ENCODE measurements around the gene DRAXIN. TPM values are rescaled to one million over a fixed set of nuclear protein-coding genes. Genes with fewer than 3 reads are reported as not detected.

DRAXIN gene
- total RNA-seq, 1 experiment from 2014 or later = 5.5 TPM

GRCh38 chr1:11711490-11711889 lies 20.0 kb downstream of the DRAXIN start:
- H3K9me3 ChIP-seq (ENCODE audit: low read depth, low read length, poor library complexity, severe bottlenecking) = no peaks in the 10 kb centered on the region
- ChIA-PET POLR2A (ENCODE audit: low non-redundant PET) (no interaction called here), CTCF (interaction anchor here (0.6 to 1.4 kb wide), 11 partner anchors 8 to 641 kb away, joined by 3 to 7 read pairs (median 4); no protein-coding TSS in a partner anchor)
- no peak overlapping the region for H3K4me3 ChIP-seq (ENCODE audit: low read depth, low read length, poor library complexity, severe bottlenecking)
- DNase-seq (ENCODE audit: low spot score) = no peak
- intact Hi-C loops (cut with micrococcal nuclease; ENCODE audit: unreplicated experiment) = no loop called here
- BruUV-seq (replicated peaks) = no TSS peak
- no peaks in the 10 kb centered on the region for H3K27me3 ChIP-seq (replicated peaks; ENCODE audit: insufficient read depth, low read depth, low read length, poor library complexity)
- TF ChIP-seq CTCF (conservative IDR thresholded peaks at IDR 0.05; ENCODE audit: low read depth, low read length) (no peak), EZH2 (IDR thresholded peaks at IDR 0.05; ENCODE audit: borderline replicate concordance, low read depth, low read length, poor library complexity, severe bottlenecking) (no peak)
- peaks cover 18% of the 10 kb centered on the region for H3K4me1 ChIP-seq (ENCODE audit: insufficient read depth, low read length, poor library complexity, severe bottlenecking)
- H3K27ac ChIP-seq (ENCODE audit: low read depth, low read length, poor library complexity, severe bottlenecking) = no peak overlapping the region
- H3K36me3 ChIP-seq (ENCODE audit: insufficient read depth, low read length, poor library complexity, severe bottlenecking) = no peaks in the 10 kb centered on the region

GRCh38 chr1:11712285-11712684 lies 20.8 kb downstream of the DRAXIN start:
- intact Hi-C loops (cut with micrococcal nuclease; ENCODE audit: unreplicated experiment) = no loop called here
- no peak overlapping the region for H3K27ac ChIP-seq (ENCODE audit: low read depth, low read length, poor library complexity, severe bottlenecking)
- ChIA-PET POLR2A (ENCODE audit: low non-redundant PET) (no interaction called here), CTCF (no interaction called here)
- no peaks in the 10 kb centered on the region for H3K9me3 ChIP-seq (ENCODE audit: low read depth, low read length, poor library complexity, severe bottlenecking)
- DNase-seq (ENCODE audit: low spot score) = no peak
- peaks cover 15% of the 10 kb centered on the region for H3K4me1 ChIP-seq (ENCODE audit: insufficient read depth, low read length, poor library complexity, severe bottlenecking)
- no peaks in the 10 kb centered on the region for H3K27me3 ChIP-seq (replicated peaks; ENCODE audit: insufficient read depth, low read depth, low read length, poor library complexity)
- no peak for TF ChIP-seq EZH2 (IDR thresholded peaks at IDR 0.05; ENCODE audit: borderline replicate concordance, low read depth, low read length, poor library complexity, severe bottlenecking)
- no peak for TF ChIP-seq CTCF (conservative IDR thresholded peaks at IDR 0.05; ENCODE audit: low read depth, low read length)
- BruUV-seq (replicated peaks) = no TSS peak
- H3K36me3 ChIP-seq (ENCODE audit: insufficient read depth, low read length, poor library complexity, severe bottlenecking) = no peaks in the 10 kb centered on the region
- no peak overlapping the region for H3K4me3 ChIP-seq (ENCODE audit: low read depth, low read length, poor library complexity, severe bottlenecking)

GRCh38 chr1:11713095-11713494 lies 21.6 kb downstream of the DRAXIN start:
- H3K4me1 ChIP-seq (ENCODE audit: insufficient read depth, low read length, poor library complexity, severe bottlenecking) = peaks cover 7% of the 10 kb centered on the region
- TF ChIP-seq EZH2 (IDR thresholded peaks at IDR 0.05; ENCODE audit: borderline replicate concordance, low read depth, low read length, poor library complexity, severe bottlenecking) (no peak), CTCF (conservative IDR thresholded peaks at IDR 0.05; ENCODE audit: low read depth, low read length) (no peak)
- BruUV-seq (replicated peaks) = no TSS peak
- no peak overlapping the region for H3K4me3 ChIP-seq (ENCODE audit: low read depth, low read length, poor library complexity, severe bottlenecking)
- no peaks in the 10 kb centered on the region for H3K9me3 ChIP-seq (ENCODE audit: low read depth, low read length, poor library complexity, severe bottlenecking)
- no peaks in the 10 kb centered on the region for H3K36me3 ChIP-seq (ENCODE audit: insufficient read depth, low read length, poor library complexity, severe bottlenecking)
- CTCF ChIA-PET = no interaction called here
- no peak overlapping the region for H3K27ac ChIP-seq (ENCODE audit: low read depth, low read length, poor library complexity, severe bottlenecking)
- no peaks in the 10 kb centered on the region for H3K27me3 ChIP-seq (replicated peaks; ENCODE audit: insufficient read depth, low read depth, low read length, poor library complexity)
- intact Hi-C loops (cut with micrococcal nuclease; ENCODE audit: unreplicated experiment) = no loop called here
- POLR2A ChIA-PET (ENCODE audit: low non-redundant PET) = no interaction called here
- DNase-seq (ENCODE audit: low spot score) = no peak
